Neural cell (in vitro differentiated cells): ENCODE data around the gene PPHLN1. TPM values are rescaled to one million over a fixed set of nuclear protein-coding genes. Genes with fewer than 3 reads are reported as not detected.

ENCODE experiments used
- H2AFZ ChIP-seq: fragments of 200-600, 300-800 bp; sonication (generic), shearing (Covaris generic); 2 replicates; pipeline ENCODE4 v1.6.0; 2014; ENCODE audit warnings: low read depth, mild to moderate bottlenecking, antibody characterized with exemption, low read length, moderate library complexity
- H3F3A ChIP-seq: fragments of 200-600 bp; shearing (Covaris generic); 2 replicates; pipeline ENCODE4 v1.6.1; 2016; ENCODE audit warnings: mild to moderate bottlenecking, moderate library complexity, mixed read lengths, antibody characterized with exemption, low read length; ENCODE audit not compliant: insufficient read depth, poor library complexity, severe bottlenecking
- H3K27ac ChIP-seq: fragments of 200-600, 300-800 bp; sonication (generic), shearing (Covaris generic); 2 replicates; pipeline ENCODE4 v1.5.1; 2014; ENCODE audit warnings: mild to moderate bottlenecking, low read length, moderate library complexity
- H3K27me3 ChIP-seq: fragments of 300-800, 200-600 bp; sonication (generic), shearing (Covaris generic); 2 replicates; pipeline ENCODE4 v1.6.0; 2014; ENCODE audit warnings: mild to moderate bottlenecking, low read depth, low read length, moderate library complexity; ENCODE audit not compliant: insufficient read depth
- H3K36me3 ChIP-seq: fragments of 300-800, 200-600 bp; sonication (generic), shearing (Covaris generic); 2 replicates; pipeline ENCODE4 v1.5.1; 2014; ENCODE audit warnings: mild to moderate bottlenecking, antibody characterized with exemption, low read length, moderate library complexity; ENCODE audit not compliant: insufficient read depth
- H3K4me2 ChIP-seq: fragments of 300-800, 200-600 bp; sonication (generic), shearing (Covaris generic); 2 replicates; pipeline ENCODE4 v1.6.0; 2014; ENCODE audit warnings: mild to moderate bottlenecking, low read length
- H3K4me3 ChIP-seq: fragments of 300-800, 200-600 bp; sonication (generic), shearing (Covaris generic); 2 replicates; pipeline ENCODE4 v1.5.1; 2014; ENCODE audit warnings: mild to moderate bottlenecking, low read length, moderate library complexity
- H3K79me2 ChIP-seq: fragments of 200-600 bp; shearing (Covaris generic); replicated peaks from 2 replicates; pipeline ENCODE4 v1.6.0; 2014; ENCODE audit warnings: mild to moderate bottlenecking, low read length, moderate library complexity; ENCODE audit not compliant: insufficient read depth
- H3K9ac ChIP-seq: fragments of 300-800, 200-600 bp; sonication (generic), shearing (Covaris generic); 2 replicates; pipeline ENCODE4 v1.6.1; 2016; ENCODE audit warnings: mild to moderate bottlenecking, low read length, mixed read lengths
- H3K9me2 ChIP-seq: fragments of 200-600 bp; shearing (Covaris generic); 2 replicates; pipeline ENCODE4 v1.6.1; 2016; ENCODE audit warnings: mild to moderate bottlenecking, low read length, mixed read lengths; ENCODE audit not compliant: insufficient read depth
- H3K9me3 ChIP-seq: fragments of 200-600, 300-800 bp; sonication (generic), shearing (Covaris generic); 2 replicates; pipeline ENCODE4 v1.6.1; 2016; ENCODE audit warnings: mild to moderate bottlenecking, mixed run types, low read length, moderate library complexity, mixed read lengths
- H4K20me1 ChIP-seq: fragments of 200-600 bp; shearing (Covaris generic); 2 replicates; pipeline ENCODE4 v1.6.1; 2016; ENCODE audit warnings: mild to moderate bottlenecking, mixed run types; ENCODE audit not compliant: insufficient read depth
- EP300 ChIP-seq: fragments of 450-650 bp; conservative IDR thresholded peaks from 2 replicates; pipeline ENCODE4 v1.6.1; 2014; ENCODE audit warnings: antibody characterized with exemption, mild to moderate bottlenecking, moderate library complexity; ENCODE audit not compliant: poor library complexity, severe bottlenecking
- EZH2 ChIP-seq: fragments of 200-600, 300-800 bp; shearing (Covaris generic), sonication (generic); IDR thresholded peaks from 2 replicates; pipeline ENCODE4 v1.6.1; 2014; ENCODE audit warnings: antibody characterized with exemption, low read length, borderline replicate concordance, mild to moderate bottlenecking; ENCODE audit not compliant: insufficient read depth, poor library complexity, severe bottlenecking
- MXI1 ChIP-seq: fragments of 450-650 bp; conservative IDR thresholded peaks from 2 replicates; pipeline ENCODE4 v1.6.1; 2014; ENCODE audit warnings: antibody characterized with exemption, mild to moderate bottlenecking; ENCODE audit not compliant: poor library complexity, severe bottlenecking
- POLR2AphosphoS5 ChIP-seq: IDR thresholded peaks from 2 replicates; pipeline ENCODE4 v1.6.1; 2012
- RAD21 ChIP-seq: fragments of 450-650 bp; conservative IDR thresholded peaks from 2 replicates; pipeline ENCODE4 v1.6.1; 2014; ENCODE audit warnings: antibody characterized with exemption, mild to moderate bottlenecking, moderate library complexity
- SMC3 ChIP-seq: fragments of 450-650 bp; conservative IDR thresholded peaks from 2 replicates; pipeline ENCODE4 v1.6.1; 2014; ENCODE audit warnings: antibody characterized with exemption, mild to moderate bottlenecking, moderate library complexity; ENCODE audit not compliant: poor library complexity
- TAF1 ChIP-seq: IDR thresholded peaks from 2 replicates; pipeline ENCODE4 v1.6.1; 2012; ENCODE audit warnings: low read depth
- polyA plus RNA-seq: library from polyadenylated mRNA; depleted of rRNA; stranded (reverse); fragments of >200 nt; gene quantifications from 2 replicates; pipeline ENCODE4 v1.2.3, GENCODE V29; 2014
- TF ChIP-seq, protein P1 (sequence below): IDR thresholded peaks from 2 replicates; pipeline ENCODE4 v1.6.1; 2012; ENCODE audit warnings: borderline replicate concordance
- TF ChIP-seq, protein P2 (sequence below): fragments of 450-650 bp; IDR thresholded peaks from 2 replicates; pipeline ENCODE4 v1.5.1; 2014; ENCODE audit warnings: antibody characterized with exemption, mild to moderate bottlenecking, moderate library complexity; ENCODE audit not compliant: poor library complexity, severe bottlenecking

PPHLN1 gene
- polyA plus RNA-seq, 1 donor from 2014 or later = 192 TPM

DNA sequence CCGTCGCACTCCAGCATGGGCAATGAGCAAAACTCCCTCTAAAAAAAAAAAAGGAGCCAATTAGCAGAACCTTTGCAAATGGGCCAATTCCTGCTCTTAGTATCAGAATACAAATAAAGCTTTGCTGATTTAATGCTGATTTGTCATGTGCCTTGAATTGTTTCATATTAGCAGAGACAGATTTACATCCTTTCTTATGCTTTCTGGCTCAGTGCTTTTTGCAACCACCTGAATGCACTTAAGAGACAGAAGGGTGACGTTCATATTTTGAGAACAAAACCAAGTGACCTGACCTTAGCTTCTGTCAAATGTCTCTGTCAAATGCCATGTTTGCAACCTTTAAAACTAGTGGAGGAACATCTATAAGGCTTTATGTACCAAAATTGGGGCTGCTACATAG, 44.1 kb upstream of the PPHLN1 start:
- Histone ChIP-seq H3K36me3 (no peaks in the 10 kb centered on the region), H2AFZ (no peak overlapping the region), H4K20me1 (no peaks in the 10 kb centered on the region), H3K4me3 (no peak overlapping the region), H3K9me2 (no peaks in the 10 kb centered on the region), H3K9me3 (no peaks in the 10 kb centered on the region), H3K27me3 (no peaks in the 10 kb centered on the region), H3K9ac (no peak overlapping the region), H3K4me2 (no peak overlapping the region), H3K79me2 (no peaks in the 10 kb centered on the region), H3K27ac (no peak overlapping the region), H3F3A (no peaks in the 10 kb centered on the region)
- TF ChIP-seq POLR2AphosphoS5 (no peak), MXI1 (no peak), SMC3 (no peak), RAD21 (no peak), EZH2 (no peak), TAF1 (no peak), EP300 (no peak)
- TF ChIP-seq, protein P1, sequence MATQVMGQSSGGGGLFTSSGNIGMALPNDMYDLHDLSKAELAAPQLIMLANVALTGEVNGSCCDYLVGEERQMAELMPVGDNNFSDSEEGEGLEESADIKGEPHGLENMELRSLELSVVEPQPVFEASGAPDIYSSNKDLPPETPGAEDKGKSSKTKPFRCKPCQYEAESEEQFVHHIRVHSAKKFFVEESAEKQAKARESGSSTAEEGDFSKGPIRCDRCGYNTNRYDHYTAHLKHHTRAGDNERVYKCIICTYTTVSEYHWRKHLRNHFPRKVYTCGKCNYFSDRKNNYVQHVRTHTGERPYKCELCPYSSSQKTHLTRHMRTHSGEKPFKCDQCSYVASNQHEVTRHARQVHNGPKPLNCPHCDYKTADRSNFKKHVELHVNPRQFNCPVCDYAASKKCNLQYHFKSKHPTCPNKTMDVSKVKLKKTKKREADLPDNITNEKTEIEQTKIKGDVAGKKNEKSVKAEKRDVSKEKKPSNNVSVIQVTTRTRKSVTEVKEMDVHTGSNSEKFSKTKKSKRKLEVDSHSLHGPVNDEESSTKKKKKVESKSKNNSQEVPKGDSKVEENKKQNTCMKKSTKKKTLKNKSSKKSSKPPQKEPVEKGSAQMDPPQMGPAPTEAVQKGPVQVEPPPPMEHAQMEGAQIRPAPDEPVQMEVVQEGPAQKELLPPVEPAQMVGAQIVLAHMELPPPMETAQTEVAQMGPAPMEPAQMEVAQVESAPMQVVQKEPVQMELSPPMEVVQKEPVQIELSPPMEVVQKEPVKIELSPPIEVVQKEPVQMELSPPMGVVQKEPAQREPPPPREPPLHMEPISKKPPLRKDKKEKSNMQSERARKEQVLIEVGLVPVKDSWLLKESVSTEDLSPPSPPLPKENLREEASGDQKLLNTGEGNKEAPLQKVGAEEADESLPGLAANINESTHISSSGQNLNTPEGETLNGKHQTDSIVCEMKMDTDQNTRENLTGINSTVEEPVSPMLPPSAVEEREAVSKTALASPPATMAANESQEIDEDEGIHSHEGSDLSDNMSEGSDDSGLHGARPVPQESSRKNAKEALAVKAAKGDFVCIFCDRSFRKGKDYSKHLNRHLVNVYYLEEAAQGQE = no peak
- TF ChIP-seq, protein P2, sequence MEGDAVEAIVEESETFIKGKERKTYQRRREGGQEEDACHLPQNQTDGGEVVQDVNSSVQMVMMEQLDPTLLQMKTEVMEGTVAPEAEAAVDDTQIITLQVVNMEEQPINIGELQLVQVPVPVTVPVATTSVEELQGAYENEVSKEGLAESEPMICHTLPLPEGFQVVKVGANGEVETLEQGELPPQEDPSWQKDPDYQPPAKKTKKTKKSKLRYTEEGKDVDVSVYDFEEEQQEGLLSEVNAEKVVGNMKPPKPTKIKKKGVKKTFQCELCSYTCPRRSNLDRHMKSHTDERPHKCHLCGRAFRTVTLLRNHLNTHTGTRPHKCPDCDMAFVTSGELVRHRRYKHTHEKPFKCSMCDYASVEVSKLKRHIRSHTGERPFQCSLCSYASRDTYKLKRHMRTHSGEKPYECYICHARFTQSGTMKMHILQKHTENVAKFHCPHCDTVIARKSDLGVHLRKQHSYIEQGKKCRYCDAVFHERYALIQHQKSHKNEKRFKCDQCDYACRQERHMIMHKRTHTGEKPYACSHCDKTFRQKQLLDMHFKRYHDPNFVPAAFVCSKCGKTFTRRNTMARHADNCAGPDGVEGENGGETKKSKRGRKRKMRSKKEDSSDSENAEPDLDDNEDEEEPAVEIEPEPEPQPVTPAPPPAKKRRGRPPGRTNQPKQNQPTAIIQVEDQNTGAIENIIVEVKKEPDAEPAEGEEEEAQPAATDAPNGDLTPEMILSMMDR = no peak

DNA sequence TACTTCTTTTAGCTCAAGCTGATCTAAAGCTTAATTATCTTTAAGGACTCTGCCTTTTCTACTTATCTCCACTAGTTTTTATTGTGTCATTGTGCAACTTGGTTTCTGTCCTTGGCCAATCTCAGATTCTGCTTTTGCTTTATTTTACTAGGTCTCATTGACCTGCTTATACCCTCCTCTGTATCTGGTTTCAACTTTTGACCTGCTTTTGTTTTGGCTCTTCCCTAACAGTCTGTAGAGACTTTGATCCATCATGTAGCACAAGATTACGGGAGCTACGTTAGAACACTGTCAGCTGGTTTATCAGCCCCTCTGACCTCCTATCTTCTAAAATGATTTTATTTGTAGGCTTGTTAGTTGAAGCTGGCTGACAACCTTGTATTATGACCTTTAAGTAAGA, 43.7 kb upstream of the PPHLN1 start:
- Histone ChIP-seq H3K27me3 (no peaks in the 10 kb centered on the region), H3K27ac (no peak overlapping the region), H3K36me3 (no peaks in the 10 kb centered on the region), H2AFZ (no peak overlapping the region), H3K4me2 (no peak overlapping the region), H3K4me3 (no peak overlapping the region), H3K79me2 (no peaks in the 10 kb centered on the region), H3K9me2 (no peaks in the 10 kb centered on the region), H3K9ac (no peak overlapping the region), H4K20me1 (no peaks in the 10 kb centered on the region), H3F3A (no peaks in the 10 kb centered on the region), H3K9me3 (no peaks in the 10 kb centered on the region)
- no peak for TF ChIP-seq MXI1
- TF ChIP-seq, protein P2 = no peak
- no peak for TF ChIP-seq RAD21
- no peak for TF ChIP-seq TAF1
- no peak for TF ChIP-seq EZH2
- TF ChIP-seq, protein P1 = no peak
- TF ChIP-seq POLR2AphosphoS5 = no peak
- TF ChIP-seq EP300 = no peak
- no peak for TF ChIP-seq SMC3
